ENCODE measurements around the gene PPY.
"Not testable (repeated sequence)": the region's sequence is repeated elsewhere in the genome, so short reads cannot be mapped to it uniquely, and the experiment has no call there.

PPY gene

DNA sequence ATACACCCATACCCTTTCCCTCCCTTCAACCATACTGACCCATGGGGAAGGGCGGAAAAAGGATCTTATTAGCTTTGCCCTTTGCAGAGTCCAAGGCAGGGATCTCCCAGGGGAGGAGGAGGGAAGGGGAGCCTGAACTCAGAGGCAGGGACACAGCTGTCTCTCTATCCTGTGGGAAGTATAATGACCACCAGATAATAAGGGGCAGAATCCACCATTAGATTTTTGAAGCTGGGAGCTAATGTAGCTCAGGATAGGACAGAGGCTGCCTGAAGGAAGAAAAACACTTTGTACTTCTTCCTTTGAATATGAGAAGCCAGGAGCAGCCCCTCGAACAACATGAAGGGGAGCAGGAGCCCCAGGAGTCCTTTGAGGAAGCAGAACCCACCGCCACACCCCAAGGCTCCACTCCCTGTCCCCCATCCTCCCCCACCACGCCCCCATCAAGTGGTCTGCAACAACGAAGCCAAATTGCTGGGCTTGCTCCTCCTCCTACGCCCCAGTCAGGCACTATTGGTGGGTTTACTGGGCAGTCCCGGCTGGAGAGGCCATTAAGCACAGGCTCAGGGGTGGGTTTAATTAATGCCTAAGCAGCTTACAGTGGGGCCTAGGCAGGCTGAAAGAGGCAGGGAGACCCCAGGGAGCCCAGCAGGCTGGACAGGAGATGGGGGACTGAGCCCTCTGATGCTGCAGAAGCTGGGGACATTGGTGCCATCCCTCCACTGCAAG, 40.3 kb downstream of the PPY start:
- DNase-seq = no peak

DNA sequence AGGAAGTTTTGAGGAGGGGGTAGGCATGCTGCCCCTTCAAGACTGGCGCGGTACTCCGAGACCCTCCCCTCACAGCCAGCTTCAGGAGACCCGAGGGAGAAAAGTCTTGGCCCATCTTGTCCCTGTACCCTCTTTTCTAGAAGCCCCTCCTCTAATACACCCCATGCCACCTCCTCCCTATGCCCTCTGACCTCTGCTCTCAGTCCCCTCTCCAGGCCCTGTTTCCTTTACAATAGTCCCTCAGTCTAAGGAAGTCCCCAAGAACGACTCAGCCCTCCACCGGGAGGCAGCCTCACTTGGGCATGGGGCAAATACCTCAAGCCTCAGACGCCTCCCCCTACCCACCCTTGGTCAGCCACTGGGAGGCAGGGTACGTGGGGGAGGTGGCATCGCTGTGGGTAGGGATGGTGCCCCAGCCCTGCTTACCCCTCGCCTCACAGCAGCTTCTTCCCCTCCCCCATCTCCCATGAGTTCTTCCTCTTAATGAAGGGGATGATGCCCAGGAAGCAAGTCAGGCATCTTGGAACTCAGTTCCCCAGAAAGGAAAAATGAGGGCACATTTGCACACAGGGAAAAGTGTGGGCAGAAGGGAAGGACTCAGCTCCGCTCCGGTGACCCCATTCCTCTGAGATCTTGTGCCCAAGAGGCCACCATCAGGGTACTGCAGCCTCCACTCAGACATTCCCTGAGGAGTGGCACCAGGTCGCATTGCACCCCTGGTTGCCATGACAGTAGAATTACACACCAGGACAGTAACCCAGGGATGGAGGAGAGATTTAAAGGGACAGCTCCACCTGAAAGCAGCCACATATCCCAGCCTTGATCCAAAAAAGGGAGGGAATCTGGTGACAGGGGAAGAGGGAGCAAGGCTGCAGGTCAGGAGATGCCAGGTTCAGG, 41.2 kb downstream of the PPY start:
- DNase-seq = no peak

DNA sequence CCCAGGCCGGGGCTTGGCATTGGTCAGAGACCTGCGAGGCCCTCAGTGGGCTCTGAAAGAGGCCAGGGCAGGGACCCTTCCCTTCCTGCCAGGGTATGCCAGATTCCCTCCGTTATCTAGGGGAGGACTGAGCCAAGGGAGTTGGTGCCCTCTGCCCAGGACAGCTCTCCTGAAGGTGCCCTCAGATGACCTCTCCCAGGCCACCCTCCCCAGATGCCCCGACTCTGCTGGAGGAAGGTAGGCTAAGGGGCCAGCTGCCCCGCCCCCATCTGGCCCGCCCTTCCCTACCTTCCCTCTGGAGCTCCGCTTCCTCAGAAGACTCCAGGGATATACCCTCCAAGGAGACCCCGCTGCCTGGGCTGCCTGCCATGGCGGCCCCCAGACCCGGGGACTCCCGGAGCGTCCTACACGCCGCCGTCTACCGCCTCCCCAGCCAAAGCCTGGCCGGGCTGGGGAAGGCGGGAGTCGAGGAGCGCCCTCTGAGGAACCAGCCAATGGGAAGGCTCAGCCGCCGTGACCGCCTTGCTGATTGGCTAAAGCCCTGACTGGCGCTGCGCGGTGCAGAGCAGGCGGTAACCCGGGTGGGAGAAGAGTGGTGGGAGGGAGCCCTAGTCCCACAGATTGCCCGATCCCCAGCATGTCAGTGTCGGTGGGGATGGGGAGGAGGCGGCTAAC, 42.0 kb downstream of the PPY start:
- DNase-seq = peak; percentile 86

DNA sequence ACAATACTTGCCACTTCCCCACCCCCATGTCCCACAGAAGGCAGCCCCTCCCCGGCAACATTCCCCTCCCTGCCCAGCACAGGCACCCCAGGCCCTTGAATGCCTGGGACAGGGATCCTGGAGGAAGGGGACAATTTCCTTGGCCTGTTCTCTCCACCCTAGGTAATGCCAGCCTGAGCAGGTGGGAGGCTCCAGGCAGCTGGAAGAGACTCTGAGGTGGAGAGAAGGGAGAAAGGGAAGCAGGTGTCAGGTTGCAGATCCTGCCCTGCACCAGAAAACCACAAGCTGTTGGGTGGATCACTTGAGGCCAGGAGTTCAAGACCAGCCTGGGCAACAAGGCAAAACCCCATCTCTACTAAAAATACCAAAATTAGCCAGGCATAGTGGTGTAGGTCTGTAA, 43.8 kb downstream of the PPY start:
- DNase-seq = no peak

DNA sequence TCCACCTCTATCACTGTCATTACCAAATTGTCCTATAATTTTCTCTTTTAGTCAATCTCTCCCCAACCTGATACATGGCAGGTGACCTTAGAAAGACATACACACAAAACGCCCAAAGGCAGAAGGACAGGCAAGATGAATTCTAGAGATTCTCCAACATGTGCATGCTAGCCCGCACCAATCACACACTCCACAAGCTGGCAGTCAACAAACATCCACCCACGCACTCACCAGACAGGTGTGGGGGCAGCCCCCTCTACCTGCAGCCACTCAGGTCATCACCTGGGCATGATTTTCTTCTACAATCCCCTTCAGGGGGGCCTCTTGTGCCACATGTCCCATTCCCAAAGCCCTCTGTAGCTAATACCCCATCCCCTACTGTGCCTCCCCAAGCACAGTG, 44.4 kb downstream of the PPY start:
- no peak for DNase-seq

DNA sequence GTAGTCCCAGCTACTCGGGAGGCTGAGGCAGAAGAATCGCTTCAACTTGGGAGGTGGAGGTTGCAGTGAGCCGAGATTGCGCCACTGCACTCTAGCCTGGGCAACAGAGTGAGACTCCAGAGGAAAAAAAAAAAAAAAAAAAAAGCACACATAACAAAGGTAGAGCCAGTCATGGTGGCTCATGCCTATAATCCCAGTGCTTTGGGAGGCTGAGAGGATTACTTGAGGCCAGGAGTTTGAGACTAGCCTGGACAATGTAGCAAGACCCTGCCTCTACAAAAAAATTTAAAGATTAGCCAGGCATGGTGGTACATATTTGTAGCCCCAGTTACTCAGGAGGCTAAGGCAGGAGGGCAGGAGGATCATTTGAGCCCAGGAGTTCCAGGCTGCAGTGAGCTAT, 47.8 kb downstream of the PPY start:
- not testable (repeated sequence) for DNase-seq

DNA sequence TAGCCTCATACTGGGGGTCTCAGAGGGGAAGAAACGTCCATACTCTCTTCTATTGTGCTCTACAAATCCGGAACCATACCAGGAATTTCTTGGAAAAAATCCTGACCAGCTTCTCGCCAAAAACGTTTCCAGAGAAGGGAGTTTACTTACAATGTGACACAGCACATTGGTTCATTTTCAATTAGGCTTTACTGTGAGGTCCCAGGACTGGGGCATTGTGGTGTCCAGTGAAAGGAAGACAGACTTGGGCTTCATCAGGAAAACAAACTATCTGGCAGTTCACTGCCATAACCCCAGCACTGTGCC, 49.7 kb downstream of the PPY start:
- DNase-seq = no peak

DNA sequence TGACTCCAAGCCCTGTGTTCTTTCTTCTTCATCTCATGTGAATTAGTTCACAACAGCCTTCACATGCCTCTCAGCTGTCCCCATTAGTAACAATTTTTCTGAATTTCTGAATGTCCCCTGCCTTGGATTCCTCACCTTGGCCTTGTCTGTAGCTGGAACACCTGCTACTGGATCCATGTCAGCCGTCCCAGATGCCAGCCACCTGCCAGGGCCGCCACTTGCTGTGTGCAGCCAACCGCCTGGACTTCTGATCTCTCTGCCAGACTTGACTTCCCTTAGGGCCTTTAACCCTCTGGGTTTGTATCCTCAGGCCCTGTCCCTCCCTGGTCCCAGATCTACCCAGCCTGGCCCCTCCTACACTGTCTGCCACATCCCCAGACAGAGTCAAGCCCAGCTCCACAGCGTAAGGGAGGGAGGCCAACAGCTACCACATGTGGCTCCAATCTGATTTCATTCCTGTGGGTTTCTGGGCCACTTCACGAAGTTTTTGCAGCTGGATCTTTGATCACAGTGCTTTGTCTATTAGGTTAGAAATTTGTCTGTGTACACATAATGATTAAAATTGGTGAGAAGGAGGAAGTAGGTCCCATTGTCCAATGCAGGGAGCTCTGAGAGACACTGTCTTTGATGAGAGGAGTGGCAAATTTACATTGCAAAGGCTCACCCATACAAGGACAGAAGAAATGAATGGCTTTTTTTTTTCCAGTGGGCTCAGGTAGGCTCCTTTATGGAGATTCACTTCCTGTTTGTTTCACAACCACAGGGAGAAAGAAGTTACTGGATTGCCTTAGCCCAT, 50.2 kb downstream of the PPY start:
- DNase-seq = no peak

Data from NCI-H1092 (cell line).